ENCODE measurements around the gene GHR. TPM values are rescaled to one million over a fixed set of nuclear protein-coding genes. Genes with fewer than 3 reads are reported as not detected.

GHR gene
- total RNA-seq, 2 donors from 2014 or later: 6.4 to 12.8 TPM

- DNase-seq (ENCODE audit: low spot score) (no peak), ATAC-seq (ENCODE audit: insufficient number of reproducible peaks, low FRiP score, low read depth) (no peak)
- no peak overlapping the region for H3K27ac ChIP-seq
- no peak overlapping the region for H3K4me3 ChIP-seq
- TF ChIP-seq, protein P1, sequence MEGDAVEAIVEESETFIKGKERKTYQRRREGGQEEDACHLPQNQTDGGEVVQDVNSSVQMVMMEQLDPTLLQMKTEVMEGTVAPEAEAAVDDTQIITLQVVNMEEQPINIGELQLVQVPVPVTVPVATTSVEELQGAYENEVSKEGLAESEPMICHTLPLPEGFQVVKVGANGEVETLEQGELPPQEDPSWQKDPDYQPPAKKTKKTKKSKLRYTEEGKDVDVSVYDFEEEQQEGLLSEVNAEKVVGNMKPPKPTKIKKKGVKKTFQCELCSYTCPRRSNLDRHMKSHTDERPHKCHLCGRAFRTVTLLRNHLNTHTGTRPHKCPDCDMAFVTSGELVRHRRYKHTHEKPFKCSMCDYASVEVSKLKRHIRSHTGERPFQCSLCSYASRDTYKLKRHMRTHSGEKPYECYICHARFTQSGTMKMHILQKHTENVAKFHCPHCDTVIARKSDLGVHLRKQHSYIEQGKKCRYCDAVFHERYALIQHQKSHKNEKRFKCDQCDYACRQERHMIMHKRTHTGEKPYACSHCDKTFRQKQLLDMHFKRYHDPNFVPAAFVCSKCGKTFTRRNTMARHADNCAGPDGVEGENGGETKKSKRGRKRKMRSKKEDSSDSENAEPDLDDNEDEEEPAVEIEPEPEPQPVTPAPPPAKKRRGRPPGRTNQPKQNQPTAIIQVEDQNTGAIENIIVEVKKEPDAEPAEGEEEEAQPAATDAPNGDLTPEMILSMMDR (IDR thresholded peaks at IDR 0.05): no peak
- H3K27me3 ChIP-seq (replicated peaks; ENCODE audit: insufficient read depth): no peaks in the 10 kb centered on the region
- no peaks in the 10 kb centered on the region for H3K4me1 ChIP-seq (ENCODE audit: control insufficient read depth in 1 of 2, low read depth in 2 of 2)
- no peaks in the 10 kb centered on the region for H3K36me3 ChIP-seq
- no peaks in the 10 kb centered on the region for H3K9me3 ChIP-seq
Measured at GRCh38 chr5:42640835-42641234, 217.6 kb downstream of the GHR start.

DNA sequence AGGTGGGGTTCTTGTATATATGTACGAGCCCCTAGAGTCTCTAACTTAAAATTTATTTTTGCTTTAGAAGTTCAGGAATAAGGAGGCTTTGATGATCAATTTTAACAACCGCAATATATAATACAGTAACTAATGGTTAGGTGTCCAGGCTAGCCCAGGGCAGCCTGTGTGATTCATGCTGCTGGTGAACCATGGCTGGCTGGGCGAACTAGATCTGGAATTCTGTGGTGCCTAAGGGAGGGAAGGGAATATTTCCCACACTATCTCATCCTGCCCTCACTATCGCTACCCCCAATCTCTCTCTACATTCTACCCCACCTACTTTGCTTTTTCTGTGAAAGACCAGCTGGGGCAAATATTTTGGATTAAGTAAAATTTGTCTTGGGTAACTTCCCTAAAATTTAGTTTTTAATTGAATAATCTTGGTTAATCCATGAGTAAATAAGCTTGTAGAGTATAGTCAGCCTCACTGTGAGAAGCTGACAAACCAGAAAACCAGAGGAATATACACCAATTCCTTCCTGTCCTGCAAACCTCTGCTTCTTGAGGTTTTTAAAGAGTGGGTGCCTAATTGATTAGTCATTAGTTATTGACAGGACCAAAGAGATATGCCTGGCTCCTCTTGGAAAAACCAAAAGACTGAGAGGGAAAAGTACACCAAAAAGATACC, 218.2 kb downstream of the GHR start:
- ATAC-seq (ENCODE audit: insufficient number of reproducible peaks, low FRiP score, low read depth): no peak
- no peak for DNase-seq (ENCODE audit: low spot score)
- Histone ChIP-seq H3K4me3 (no peak overlapping the region), H3K9me3 (no peaks in the 10 kb centered on the region), H3K27ac (no peak overlapping the region), H3K27me3 (replicated peaks; ENCODE audit: insufficient read depth) (no peaks in the 10 kb centered on the region), H3K36me3 (no peaks in the 10 kb centered on the region), H3K4me1 (ENCODE audit: control insufficient read depth in 1 of 2, low read depth in 2 of 2) (no peaks in the 10 kb centered on the region)
- TF ChIP-seq, protein P1 (IDR thresholded peaks at IDR 0.05): no peak

- no peaks in the 10 kb centered on the region for H3K9me3 ChIP-seq
- DNase-seq (ENCODE audit: low spot score) (no peak), ATAC-seq (ENCODE audit: insufficient number of reproducible peaks, low FRiP score, low read depth) (no peak)
- no peak overlapping the region for H3K4me3 ChIP-seq
- no peaks in the 10 kb centered on the region for H3K36me3 ChIP-seq
- H3K27ac ChIP-seq: no peak overlapping the region
- H3K27me3 ChIP-seq (replicated peaks; ENCODE audit: insufficient read depth): no peaks in the 10 kb centered on the region
- TF ChIP-seq, protein P1 (IDR thresholded peaks at IDR 0.05): no peak
- no peaks in the 10 kb centered on the region for H3K4me1 ChIP-seq (ENCODE audit: control insufficient read depth in 1 of 2, low read depth in 2 of 2)
Measured at GRCh38 chr5:42642006-42642405, 218.8 kb downstream of the GHR start.

DNA sequence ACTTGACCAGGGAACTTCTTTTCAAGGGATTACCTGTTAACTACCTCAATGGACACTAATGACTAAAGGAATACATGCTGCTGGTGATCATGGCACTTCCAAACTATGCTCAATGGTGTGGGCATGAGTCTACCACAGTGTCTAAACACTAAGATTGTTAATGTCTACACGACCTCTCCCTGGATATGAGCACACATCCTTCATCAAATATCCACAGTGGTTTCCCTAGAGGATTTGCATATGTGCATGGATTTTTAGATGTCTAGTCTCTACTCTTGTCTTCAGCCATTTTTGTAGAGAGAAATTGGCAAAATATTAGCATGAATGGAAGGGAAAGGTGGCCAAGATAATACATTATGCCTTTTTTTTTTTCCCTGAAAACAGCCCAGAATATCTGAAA, 220.1 kb downstream of the GHR start:
- H3K36me3 ChIP-seq: no peaks in the 10 kb centered on the region
- no peak overlapping the region for H3K27ac ChIP-seq
- no peak overlapping the region for H3K4me3 ChIP-seq
- ATAC-seq (ENCODE audit: insufficient number of reproducible peaks, low FRiP score, low read depth) (no peak), DNase-seq (ENCODE audit: low spot score) (no peak)
- H3K27me3 ChIP-seq (replicated peaks; ENCODE audit: insufficient read depth): no peaks in the 10 kb centered on the region
- TF ChIP-seq, protein P1 (IDR thresholded peaks at IDR 0.05): no peak
- no peaks in the 10 kb centered on the region for H3K4me1 ChIP-seq (ENCODE audit: control insufficient read depth in 1 of 2, low read depth in 2 of 2)
- H3K9me3 ChIP-seq: no peaks in the 10 kb centered on the region

DNA sequence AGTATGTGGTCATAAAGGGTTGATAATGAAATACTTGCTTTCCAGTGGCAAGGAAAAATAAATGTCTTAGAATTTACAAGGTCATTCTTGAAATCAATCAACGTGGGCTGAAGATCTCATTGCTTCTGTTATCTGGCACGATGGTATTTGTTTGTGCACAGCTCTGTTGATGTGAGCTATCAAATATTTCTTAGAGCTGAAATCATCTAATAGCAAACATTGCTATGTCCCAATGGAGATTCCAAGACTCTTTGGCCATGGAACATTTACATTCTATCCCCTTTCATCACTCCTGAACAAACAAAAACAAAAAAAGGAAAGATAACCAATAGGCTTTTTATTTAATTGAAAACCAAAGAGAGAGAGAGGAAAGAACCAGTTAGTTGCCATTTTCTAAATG, 221.9 kb downstream of the GHR start:
- Histone ChIP-seq H3K27me3 (replicated peaks; ENCODE audit: insufficient read depth) (no peaks in the 10 kb centered on the region), H3K27ac (no peak overlapping the region), H3K4me1 (ENCODE audit: control insufficient read depth in 1 of 2, low read depth in 2 of 2) (no peaks in the 10 kb centered on the region), H3K9me3 (no peaks in the 10 kb centered on the region), H3K4me3 (no peak overlapping the region), H3K36me3 (no peaks in the 10 kb centered on the region)
- no peak for DNase-seq (ENCODE audit: low spot score)
- TF ChIP-seq, protein P1 (IDR thresholded peaks at IDR 0.05): no peak
- ATAC-seq (ENCODE audit: insufficient number of reproducible peaks, low FRiP score, low read depth): no peak
